Psoas muscle (tissue), 8 donors: ENCODE results near the gene INSM1. TPM values are rescaled to one million over a fixed set of nuclear protein-coding genes. Genes with fewer than 3 reads are reported as not detected.

Experiments used
- ATAC-seq, 4 donors: fragments of 200-7000 bp; cut with Tn5 transposase; one replicate each; pipeline ENCODE4 v1.9.1; 2020; ENCODE audit warnings: moderate library complexity in 3 of 4, mild to moderate bottlenecking in 2 of 4
- DNase-seq, 2 donors: peaks; one replicate each; pipeline ENCODE4 v3.0.0-alpha.2; 2020
- H3K27ac ChIP-seq: fragments of 200-600 bp; one replicate; pipeline ENCODE4 v1.8.0; 2022
- H3K27me3 ChIP-seq, 3 donors: fragments of 200-600 bp in 1 of 3; one replicate each; pipeline versions ENCODE4 v1.6.1 to v1.8.0; 2013 to 2022; ENCODE audit warnings: low read length in 2 of 3, mild to moderate bottlenecking in 2 of 3, moderate library complexity in 1 of 3; ENCODE audit not compliant: insufficient read depth in 3 of 3
- H3K36me3 ChIP-seq, 2 donors: fragments of 200-600 bp in 1 of 2; one replicate each; pipeline versions ENCODE4 v1.6.1 to v1.8.0; 2013 to 2022; ENCODE audit warnings: low read depth in 1 of 2, mild to moderate bottlenecking in 1 of 2, moderate library complexity in 1 of 2; ENCODE audit not compliant: insufficient read depth in 1 of 2
- H3K4me1 ChIP-seq: fragments of 200-600 bp; one replicate; pipeline ENCODE4 v1.8.0; 2022
- H3K4me3 ChIP-seq: fragments of 200-600 bp; one replicate; pipeline ENCODE4 v1.8.0; 2022; ENCODE audit warnings: mild to moderate bottlenecking
- H3K9me3 ChIP-seq: fragments of 200-600 bp; one replicate; pipeline ENCODE4 v1.8.0; 2022
- CTCF ChIP-seq: fragments of 200-600 bp; IDR thresholded peaks from one replicate; pipeline ENCODE4 v1.8.0; 2022; ENCODE audit warnings: antibody characterized with exemption
- WGBS, 3 donors: extraction: QIAGEN DNeasy Blood & Tissue Kit; methylation state at CpG; one replicate each; pipeline versions ENCODE4 v1.1.6 to v1.1.7; 2013; 5-methylcytosine and 5-hydroxymethylcytosine counted together
- intact Hi-C, 2 donors: fragments of 100-400 bp; cut with DNase I; formaldehyde crosslinking; loops; one replicate each; pipeline versions ENCODE4 v1.11.0 to v1.14.2; 2022
- polyA plus RNA-seq, 3 donors: library from polyadenylated mRNA; stranded (reverse); fragments of 200-250 nt; gene quantifications; one replicate each; pipeline ENCODE4 v1.2.3, GENCODE V29; 2013
- total RNA-seq, 4 donors: library from RNA; stranded (reverse); fragmentation: NEBNext Ultra II Directional in 2 of 4; extraction: Animal tissue kit (Norgen Biotek cat#: 25700) in 2 of 4; gene quantifications; one replicate each; pipeline versions ENCODE4 v1.2.1 to v1.2.4, GENCODE V29; 2021 to 2023
- donor health status: healthy with polysubstance abuse.
- donor health status: DM: no; HTN: no; CAD: no; lungs with moderate emphysema.
- donor health status: Bipolar disorder and iron deficiency.
- donor health status: healthy.
- donor health status: DM: yes; HTN: yes; CAD: no.
- donor health status: DM: no; HTN: no; CAD: no.
- donor health status: DM: no; HTN: no; CAD: no.
- donor health status: DM: yes; HTN: yes; CAD: no.

INSM1 gene
- total and polyA plus RNA-seq, 7 donors: 0.08 TPM; not detected in 6

GRCh38 chr20:20366551-20366875 is 1.4 kb upstream of the INSM1 start:
- H3K9me3 ChIP-seq: no peaks in the 10 kb centered on the region
- TF ChIP-seq CTCF: no peak
- H3K4me3 ChIP-seq: peak overlapping the region; percentile 61
- ATAC-seq (no peak), DNase-seq (no peak)
- peaks cover 4 to 85% (median 41%) of the 10 kb centered on the region in 3 donors for H3K27me3 ChIP-seq
- H3K36me3 ChIP-seq: no peaks in the 10 kb centered on the region
- intact Hi-C loops: loop anchor here in 1 of 2 donors (10.0 kb wide), 1 partner anchor 198 kb away; no protein-coding TSS in a partner anchor
- peaks cover 6% of the 10 kb centered on the region for H3K4me1 ChIP-seq
- 40 to 53% (median 46%) methylated on average over 15 to 19 of the region's 19 CpGs for WGBS, 3 donors
- H3K27ac ChIP-seq: no peak overlapping the region

GRCh38 chr20:20366876-20367574 is 879 bp upstream of the INSM1 start:
- Histone ChIP-seq H3K27ac (no peak overlapping the region), H3K9me3 (no peaks in the 10 kb centered on the region), H3K4me1 (peaks cover 6% of the 10 kb centered on the region), H3K27me3 (peaks cover 4 to 80% (median 41%) of the 10 kb centered on the region in 3 donors), H3K4me3 (peak overlapping the region; percentile 61), H3K36me3 (no peaks in the 10 kb centered on the region)
- DNase-seq (no peak), ATAC-seq (no peak)
- TF ChIP-seq CTCF: no peak
- intact Hi-C loops: loop anchor here in 1 of 2 donors (10.0 kb wide), 1 partner anchor 198 kb away; no protein-coding TSS in a partner anchor
- 4 to 7% (median 5%) methylated on average over 63 of the region's 63 CpGs for WGBS, 3 donors

- no peaks in the 10 kb centered on the region for H3K36me3 ChIP-seq
- intact Hi-C loops: loop anchor here in 1 of 2 donors (10.0 kb wide), 1 partner anchor 196 kb away; no protein-coding TSS in a partner anchor
- no peak overlapping the region for H3K27ac ChIP-seq
- peak overlapping the region; percentile 61 for H3K4me3 ChIP-seq
- peaks cover 6% of the 10 kb centered on the region for H3K4me1 ChIP-seq
- no peaks in the 10 kb centered on the region for H3K9me3 ChIP-seq
- ATAC-seq (peak in 1 of 4 donors; percentile 27), DNase-seq (no peak)
- WGBS, 3 donors: 0 to 1% (median 0%) methylated on average over 41 to 130 of the region's 130 CpGs
- TF ChIP-seq CTCF: no peak
- peaks cover 7 to 80% (median 37%) of the 10 kb centered on the region in 3 donors for H3K27me3 ChIP-seq
These were observed 730 bp downstream of the INSM1 start for GRCh38 chr20:20368418-20369249.

- 9 to 14% (median 10%) methylated on average over 65 to 86 of the region's 86 CpGs for WGBS, 3 donors
- DNase-seq: no peak
- Histone ChIP-seq H3K4me1 (peaks cover 6% of the 10 kb centered on the region), H3K4me3 (peak overlapping the region; percentile 61), H3K27ac (no peak overlapping the region), H3K27me3 (peaks cover 7 to 76% (median 30%) of the 10 kb centered on the region in 3 donors), H3K36me3 (no peaks in the 10 kb centered on the region), H3K9me3 (no peaks in the 10 kb centered on the region)
- peak in 3 of 4 donors; percentile 20 to 25 (median 20) for ATAC-seq
- intact Hi-C loops: loop anchor here in 1 of 2 donors (10.0 kb wide), 1 partner anchor 195 kb away; no protein-coding TSS in a partner anchor
- TF ChIP-seq CTCF: no peak
These were observed 1.6 kb downstream of the INSM1 start for GRCh38 chr20:20369250-20370093.
